SK-N-MC (cell line): ENCODE results near the gene DNAH17.

ENCODE experiments used
- DNase-seq: peaks from one replicate; pipeline ENCODE4 v3.0.0-alpha.2; 2011; ENCODE audit warnings: low read depth, low spot score
- H3K27ac ChIP-seq: fragments of 200-600 bp; sonication (generic); 2 replicates; pipeline ENCODE4 v1.5.1; 2016; ENCODE audit warnings: mixed run types
- H3K36me3 ChIP-seq: fragments of 200-600 bp; sonication (generic); 2 replicates; pipeline ENCODE4 v1.6.1; 2017; ENCODE audit warnings: antibody characterized with exemption, low read length, mixed read lengths; ENCODE audit not compliant: insufficient read depth
- H3K4me3 ChIP-seq: fragments of 200-600 bp; sonication (generic); 2 replicates; pipeline ENCODE4 v1.5.1; 2016
- H3K9ac ChIP-seq: fragments of 200-600 bp; sonication (generic); 2 replicates; pipeline ENCODE4 v1.8.0; 2017; ENCODE audit warnings: mixed run types, mixed read lengths; ENCODE audit not compliant: insufficient read length
- H3K9me3 ChIP-seq: fragments of 200-600 bp; sonication (generic); 2 replicates; pipeline ENCODE4 v1.6.1; 2017; ENCODE audit warnings: low read depth, mild to moderate bottlenecking, antibody characterized with exemption, low read length, moderate library complexity, mixed read lengths
- EZH2 ChIP-seq: fragments of 200-600 bp; sonication (generic); IDR thresholded peaks from one replicate; pipeline ENCODE4 v1.6.1; 2017; ENCODE audit warnings: antibody characterized with exemption
- FOXP2 ChIP-seq: optimal IDR thresholded peaks from 2 replicates; pipeline ENCODE3; 2011; ENCODE audit warnings: mild to moderate bottlenecking, moderate library complexity; ENCODE audit not compliant: insufficient read depth; ENCODE audit errors: extremely low read length, control extremely low read depth
- POLR2AphosphoS5 ChIP-seq: IDR thresholded peaks from 2 replicates; pipeline ENCODE4 v1.6.1; 2012; ENCODE audit warnings: mild to moderate bottlenecking, low read depth, low read length, borderline replicate concordance

DNAH17 gene

DNA sequence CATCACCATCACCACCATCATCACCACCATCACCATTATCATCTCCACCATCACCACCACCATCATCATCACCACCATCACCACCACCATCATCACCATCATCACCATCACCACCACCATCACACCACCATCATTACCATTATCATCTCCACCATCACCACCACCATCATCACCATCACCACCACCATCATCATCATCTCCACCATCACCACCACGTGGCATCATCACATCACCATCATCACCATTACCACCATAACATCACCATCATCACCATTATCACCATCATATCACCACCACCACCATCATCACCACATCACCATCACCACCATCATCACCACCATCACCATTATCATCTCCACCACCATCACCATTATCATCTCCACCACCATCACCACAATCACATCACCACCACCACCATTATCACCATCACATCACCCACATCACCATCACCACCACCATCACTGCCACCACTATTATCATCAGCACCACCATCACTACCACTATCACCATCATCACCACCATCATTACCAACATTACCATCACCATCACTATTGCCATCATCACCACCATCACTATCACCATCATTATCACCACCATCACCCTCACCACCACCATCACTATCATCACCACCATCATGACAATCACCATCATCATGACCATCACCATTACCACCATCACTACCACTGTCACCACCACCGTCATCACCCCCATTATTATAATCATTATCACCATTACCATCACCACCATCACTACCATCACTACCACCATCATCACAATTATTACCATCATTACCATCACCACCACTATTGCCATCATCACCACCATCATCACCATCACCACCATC lies 99.1 kb downstream of the DNAH17 start:
- no peak overlapping the region for H3K4me3 ChIP-seq
- H3K36me3 ChIP-seq = no peaks in the 10 kb centered on the region
- H3K9me3 ChIP-seq = no peaks in the 10 kb centered on the region
- TF ChIP-seq EZH2 = no peak
- TF ChIP-seq POLR2AphosphoS5 = no peak
- no peak for TF ChIP-seq FOXP2
- no peak overlapping the region for H3K9ac ChIP-seq
- no peak overlapping the region for H3K27ac ChIP-seq
- no peak for DNase-seq

DNA sequence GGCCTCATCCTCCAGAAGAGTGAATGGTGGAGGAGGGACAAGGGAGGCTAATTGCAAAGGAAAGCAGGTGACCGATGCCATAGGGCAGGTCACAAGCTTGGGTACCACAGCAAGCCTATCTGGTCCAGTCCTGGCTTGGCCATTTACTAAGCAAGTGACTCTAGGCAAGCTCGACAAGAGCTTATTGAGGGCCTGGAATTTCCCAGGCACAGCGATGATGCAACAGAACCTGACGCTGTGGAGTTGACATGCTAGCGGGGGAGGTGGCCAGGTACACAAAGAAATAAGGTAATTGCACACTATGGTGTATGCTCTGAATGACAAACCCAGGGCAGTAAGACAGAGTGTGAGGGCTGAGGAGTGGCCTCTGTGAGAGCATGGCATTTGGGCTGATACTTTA lies 100.2 kb downstream of the DNAH17 start:
- Histone ChIP-seq H3K9me3 (no peaks in the 10 kb centered on the region), H3K27ac (no peak overlapping the region), H3K4me3 (no peak overlapping the region), H3K36me3 (no peaks in the 10 kb centered on the region), H3K9ac (no peak overlapping the region)
- no peak for DNase-seq
- no peak for TF ChIP-seq POLR2AphosphoS5
- no peak for TF ChIP-seq FOXP2
- TF ChIP-seq EZH2 = no peak

DNA sequence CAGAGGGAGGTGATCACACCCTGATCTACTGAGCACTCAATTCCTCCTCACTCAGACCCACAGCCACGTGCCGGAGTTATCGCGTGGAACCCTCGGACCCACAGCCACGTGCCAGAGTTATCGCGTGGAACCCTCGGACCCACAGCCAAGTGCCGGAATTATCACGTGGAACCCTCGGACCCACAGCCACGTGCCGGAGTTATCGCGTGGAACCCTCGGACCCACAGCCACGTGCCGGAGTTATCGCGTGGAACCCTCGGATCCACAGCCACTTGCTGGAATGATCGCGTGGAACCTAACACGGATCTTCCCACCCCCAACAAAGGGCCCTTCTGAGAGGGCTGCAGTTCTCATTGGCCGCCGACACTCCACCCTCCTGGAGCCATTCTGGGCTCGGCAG lies 101.0 kb downstream of the DNAH17 start:
- no peaks in the 10 kb centered on the region for H3K36me3 ChIP-seq
- no peak overlapping the region for H3K9ac ChIP-seq
- no peaks in the 10 kb centered on the region for H3K9me3 ChIP-seq
- no peak for DNase-seq
- no peak overlapping the region for H3K4me3 ChIP-seq
- H3K27ac ChIP-seq = no peak overlapping the region
- TF ChIP-seq EZH2 (no peak), POLR2AphosphoS5 (no peak), FOXP2 (no peak)

DNA sequence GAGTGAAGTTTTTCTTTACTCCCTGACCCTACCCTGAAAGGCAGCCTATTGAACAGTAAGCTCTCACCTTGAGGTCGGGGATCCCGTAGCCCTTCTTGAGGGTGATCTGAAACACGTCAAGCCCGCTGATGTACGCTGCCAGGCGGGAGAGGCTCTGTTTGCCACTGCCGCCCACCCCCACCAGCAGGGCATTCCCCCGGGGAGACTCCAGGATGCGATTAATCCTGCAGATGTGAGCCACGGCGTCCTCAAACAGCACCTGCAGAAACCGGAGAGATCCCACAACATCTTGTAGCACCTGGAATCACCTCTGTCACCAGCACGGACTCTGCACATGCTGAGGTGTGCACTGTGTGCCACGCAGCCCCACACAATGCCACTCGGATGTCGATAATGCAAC lies 102.0 kb downstream of the DNAH17 start:
- H3K36me3 ChIP-seq = no peaks in the 10 kb centered on the region
- no peaks in the 10 kb centered on the region for H3K9me3 ChIP-seq
- H3K4me3 ChIP-seq = no peak overlapping the region
- H3K9ac ChIP-seq = no peak overlapping the region
- H3K27ac ChIP-seq = no peak overlapping the region
- DNase-seq = no peak
- TF ChIP-seq POLR2AphosphoS5 (no peak), FOXP2 (no peak), EZH2 (no peak)

DNA sequence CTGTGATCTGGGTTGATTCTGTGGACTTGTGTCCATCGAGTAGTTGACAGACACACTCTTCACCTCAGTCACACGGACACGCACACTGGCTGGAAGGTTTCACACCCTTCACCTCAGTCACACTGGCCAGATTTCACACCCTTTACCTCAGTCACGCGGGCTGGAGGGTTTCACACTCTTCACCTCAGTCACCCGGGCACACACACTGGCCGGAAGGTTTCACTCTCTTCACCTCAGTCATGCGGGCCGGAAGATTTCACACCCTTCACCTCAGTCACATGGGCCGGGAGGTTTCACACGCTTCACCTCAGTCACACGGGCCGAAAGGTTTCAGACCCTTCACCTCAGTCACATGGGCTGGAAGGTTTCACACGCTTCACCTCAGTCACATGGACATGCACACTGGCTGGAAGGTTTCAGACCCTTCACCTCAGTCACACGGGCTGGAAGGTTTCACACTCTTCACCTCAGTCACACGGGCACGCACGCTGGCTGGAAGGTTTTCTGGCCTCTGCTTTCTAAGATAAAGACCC lies 102.5 kb downstream of the DNAH17 start:
- Histone ChIP-seq H3K27ac (no peak overlapping the region), H3K9ac (no peak overlapping the region), H3K4me3 (no peak overlapping the region), H3K9me3 (no peaks in the 10 kb centered on the region), H3K36me3 (no peaks in the 10 kb centered on the region)
- no peak for DNase-seq
- TF ChIP-seq FOXP2 = no peak

DNA sequence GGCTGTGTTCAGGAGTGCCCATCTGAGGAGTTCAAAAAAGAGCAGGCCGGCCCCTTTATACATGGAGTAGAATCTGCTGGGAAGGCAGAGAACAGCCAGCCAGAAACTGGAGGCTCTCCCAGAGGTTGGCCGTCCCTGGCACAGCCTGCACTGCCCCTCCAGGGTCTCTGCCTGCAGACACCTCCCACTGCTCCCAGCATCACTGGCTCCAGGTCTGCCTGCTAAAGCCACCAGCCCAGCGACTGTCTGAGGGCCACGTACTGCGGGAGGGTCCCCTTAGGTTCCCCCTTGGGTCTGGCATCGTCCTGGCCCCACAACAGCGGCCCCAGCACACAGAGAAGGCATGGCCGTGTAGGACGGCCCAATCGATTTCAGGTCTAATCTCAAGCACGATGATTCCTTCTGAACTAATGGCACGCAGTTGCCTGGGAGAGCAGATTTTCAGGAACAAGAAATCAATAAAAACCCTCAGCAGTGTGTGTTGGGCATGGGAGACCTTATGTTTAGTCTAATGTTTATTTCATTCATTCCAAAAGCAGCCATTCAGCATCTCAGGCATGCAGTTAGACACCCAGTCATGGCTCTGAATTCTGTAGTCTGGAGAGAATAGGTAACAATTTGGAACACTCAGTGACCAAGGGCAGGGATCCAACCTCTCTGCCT lies 103.1 kb downstream of the DNAH17 start:
- Histone ChIP-seq H3K9ac (no peak overlapping the region), H3K27ac (no peak overlapping the region), H3K4me3 (no peak overlapping the region), H3K9me3 (no peaks in the 10 kb centered on the region), H3K36me3 (no peaks in the 10 kb centered on the region)
- no peak for DNase-seq
- TF ChIP-seq POLR2AphosphoS5 (no peak), FOXP2 (no peak), EZH2 (no peak)

DNA sequence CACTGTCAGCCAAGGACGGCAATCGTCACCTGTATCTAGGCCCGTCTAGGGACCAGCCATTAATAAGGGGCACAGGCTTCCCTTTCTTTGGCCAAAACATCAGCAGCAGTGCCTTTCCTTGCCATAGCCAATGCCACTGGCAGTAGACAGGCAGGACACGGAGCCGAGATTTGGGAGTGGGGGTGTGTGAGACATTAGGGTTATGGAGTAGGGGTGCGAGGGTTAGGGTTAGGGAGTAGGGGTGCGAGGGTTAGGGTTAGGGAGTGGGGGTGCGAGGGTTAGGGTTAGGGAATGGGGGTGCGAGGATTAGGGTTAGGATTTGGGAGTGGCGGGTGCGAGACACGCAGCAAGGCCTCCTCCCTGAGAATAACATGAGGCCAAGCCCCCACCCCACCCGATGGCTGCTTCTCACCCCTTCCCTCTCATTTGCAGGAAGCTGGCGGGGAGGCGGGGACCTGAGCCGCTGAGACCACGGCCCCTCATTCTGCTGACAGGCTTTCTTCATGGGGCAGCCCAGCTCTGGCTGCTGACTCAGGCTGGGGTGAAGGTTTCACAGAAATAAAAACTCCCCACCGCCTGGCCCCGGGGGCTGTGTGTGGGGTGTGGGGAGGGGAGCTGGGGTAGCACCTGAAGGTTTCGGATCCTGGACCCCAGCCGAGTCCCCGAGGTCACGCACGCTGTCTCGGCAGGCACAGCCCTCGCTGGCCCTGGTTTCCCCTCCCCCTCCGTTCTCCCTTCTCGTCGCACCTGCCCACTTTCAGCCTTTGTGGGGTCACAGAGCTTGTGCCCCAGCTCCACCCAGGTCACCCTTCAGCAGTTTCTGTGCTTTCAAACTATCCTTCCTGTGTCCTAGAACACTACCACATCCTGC lies 104.9 kb downstream of the DNAH17 start:
- Histone ChIP-seq H3K9me3 (no peaks in the 10 kb centered on the region), H3K36me3 (no peaks in the 10 kb centered on the region), H3K9ac (no peak overlapping the region), H3K4me3 (no peak overlapping the region), H3K27ac (no peak overlapping the region)
- DNase-seq = no peak
- TF ChIP-seq EZH2 (no peak), FOXP2 (no peak)

DNA sequence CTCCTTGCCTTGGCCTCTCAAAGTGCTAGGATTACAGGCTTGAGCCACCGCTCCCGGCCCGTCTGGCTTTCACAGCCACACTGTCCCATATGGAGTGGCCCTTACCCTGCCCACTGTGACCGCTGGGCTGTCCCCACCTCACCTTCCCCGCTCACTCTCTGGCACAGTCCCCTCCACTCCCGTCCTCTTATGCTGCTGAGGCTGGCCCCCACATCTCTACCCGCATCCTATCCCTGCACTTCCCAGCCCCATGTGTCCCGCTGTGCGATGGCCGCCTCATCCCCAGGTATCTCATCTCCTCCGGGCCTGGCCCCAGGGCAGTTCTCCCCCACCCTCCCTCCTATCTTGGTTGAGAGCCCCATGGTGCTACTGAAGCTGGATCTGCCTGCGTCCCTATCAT lies 105.6 kb downstream of the DNAH17 start:
- Histone ChIP-seq H3K36me3 (no peaks in the 10 kb centered on the region), H3K9ac (no peak overlapping the region)

More for the DNA sequence above, 105.6 kb downstream of the DNAH17 start:
- H3K9me3 ChIP-seq = no peaks in the 10 kb centered on the region
- TF ChIP-seq EZH2 (no peak), POLR2AphosphoS5 (no peak)
- DNase-seq = no peak
- H3K27ac ChIP-seq = no peak overlapping the region
- H3K4me3 ChIP-seq = no peak overlapping the region
